GM21515 (cell line): Measurements from ENCODE around the gene PAPOLG.
"Not testable (repeated sequence)": the region's sequence is repeated elsewhere in the genome, so short reads cannot be mapped to it uniquely, and the experiment has no call there.

Experiments
- ATAC-seq: cut with Tn5 transposase; IDR thresholded peaks from one replicate; pipeline ENCODE4 v1.9.1; 2021; ENCODE audit not compliant: unreplicated experiment

The PAPOLG gene

DNA sequence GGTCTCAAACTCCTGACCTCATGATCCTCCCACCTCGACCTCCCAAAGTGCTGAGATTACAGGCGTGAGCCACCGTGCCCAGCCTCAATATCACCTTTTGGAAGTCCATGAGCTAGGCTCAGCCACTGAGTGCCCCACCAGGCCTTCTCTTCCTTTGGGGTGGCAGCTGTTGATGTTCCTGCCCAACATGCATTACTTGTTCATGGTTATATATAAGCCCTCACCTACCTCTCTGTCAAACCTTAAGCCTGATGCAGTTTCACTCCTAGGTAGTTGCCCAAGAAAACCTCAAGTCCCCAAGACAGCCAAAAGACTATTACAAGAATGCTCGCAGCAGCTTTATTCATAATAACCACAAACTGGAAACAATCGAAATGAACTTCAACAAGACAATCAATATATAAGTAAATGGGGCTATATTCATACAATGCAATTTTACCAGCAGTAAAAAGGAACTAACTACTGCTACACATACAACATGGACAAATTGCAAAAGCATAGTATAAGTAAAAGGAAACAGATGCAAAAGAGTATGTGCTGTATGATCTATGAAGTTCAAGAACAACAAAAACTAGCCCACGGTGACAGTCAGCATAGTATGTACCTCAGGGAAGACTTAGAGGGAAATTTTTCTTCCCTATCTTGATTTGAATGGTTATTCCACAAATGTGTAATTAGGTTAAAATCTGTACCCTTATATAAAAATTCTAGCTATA, 65.7 kb downstream of the PAPOLG start:
- no peak for ATAC-seq

- no peak for ATAC-seq
Measured at GRCh38 chr2:60822987-60823386, 66.9 kb downstream of the PAPOLG start.

- ATAC-seq: no peak
Measured at GRCh38 chr2:60823694-60824305, 67.7 kb downstream of the PAPOLG start.

- ATAC-seq: no peak
Measured at GRCh38 chr2:60825666-60826065, 69.6 kb downstream of the PAPOLG start.

DNA sequence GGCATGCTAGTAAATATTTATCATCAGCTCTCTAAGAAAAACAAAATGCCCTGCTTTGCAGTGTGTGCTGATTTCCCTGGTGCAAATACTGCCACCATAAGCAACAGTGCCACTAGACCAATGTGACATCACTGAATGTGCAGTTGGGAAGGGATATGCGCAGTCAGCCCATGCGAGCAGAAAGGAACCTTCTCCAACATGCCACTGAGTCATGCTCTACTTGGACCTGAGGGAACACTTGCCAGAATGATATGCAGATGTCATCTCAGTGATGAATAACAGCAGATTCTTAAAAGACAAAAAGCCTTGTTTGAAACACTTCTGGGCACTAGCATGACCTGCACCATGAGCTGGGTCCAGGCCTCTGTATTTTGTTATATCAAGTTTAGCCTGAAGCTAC, 70.0 kb downstream of the PAPOLG start:
- ATAC-seq: no peak

GRCh38 chr2:60826860-60827259, 70.8 kb downstream of the PAPOLG start:
- not testable (repeated sequence) for ATAC-seq

GRCh38 chr2:60827369-60827768, 71.3 kb downstream of the PAPOLG start:
- ATAC-seq: no peak

DNA sequence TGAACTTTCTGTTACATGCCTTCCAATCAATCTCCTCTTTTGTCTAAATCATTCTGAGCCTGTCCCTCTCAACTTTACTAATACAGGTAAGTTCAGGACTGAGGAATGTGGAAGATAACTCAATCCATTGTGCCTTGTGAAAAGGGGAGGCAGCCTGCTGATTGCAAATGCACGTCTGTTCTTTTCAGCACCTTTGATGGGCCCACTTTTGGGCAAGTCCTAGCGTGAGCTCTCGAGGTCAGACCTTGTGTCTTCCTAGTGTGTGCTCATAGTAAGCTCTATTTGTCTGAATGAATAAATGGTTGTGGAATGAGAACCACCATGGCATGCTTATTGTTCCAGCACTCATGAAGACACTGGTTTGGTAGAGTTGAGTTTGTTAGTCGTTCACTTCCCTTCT, 74.9 kb downstream of the PAPOLG start:
- no peak for ATAC-seq

- ATAC-seq: no peak
Measured at GRCh38 chr2:60831921-60832320, 75.9 kb downstream of the PAPOLG start.

- ATAC-seq: no peak
Measured at GRCh38 chr2:60832621-60833020, 76.6 kb downstream of the PAPOLG start.

DNA sequence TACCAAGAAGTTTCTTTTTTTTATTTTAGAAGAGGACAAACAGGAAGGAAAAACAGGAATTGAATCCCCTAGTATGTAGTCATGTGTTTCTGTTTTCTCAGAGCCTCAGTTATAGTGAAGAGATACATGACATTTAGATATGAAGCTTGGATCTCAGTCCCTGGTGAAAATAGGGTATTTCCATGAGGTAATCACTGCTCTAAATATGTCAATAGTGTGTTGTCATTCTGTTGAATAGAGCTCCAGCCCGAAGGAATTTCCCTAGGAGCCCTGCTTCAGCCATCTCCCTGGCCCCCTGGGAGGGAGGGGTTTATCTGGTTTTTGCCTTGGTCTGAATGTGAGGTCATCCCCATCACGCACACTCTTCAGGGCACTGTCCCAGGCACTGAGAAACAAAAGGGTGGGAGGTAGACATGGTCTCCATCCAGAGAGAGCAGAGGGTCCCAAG, 78.2 kb downstream of the PAPOLG start:
- ATAC-seq: no peak

DNA sequence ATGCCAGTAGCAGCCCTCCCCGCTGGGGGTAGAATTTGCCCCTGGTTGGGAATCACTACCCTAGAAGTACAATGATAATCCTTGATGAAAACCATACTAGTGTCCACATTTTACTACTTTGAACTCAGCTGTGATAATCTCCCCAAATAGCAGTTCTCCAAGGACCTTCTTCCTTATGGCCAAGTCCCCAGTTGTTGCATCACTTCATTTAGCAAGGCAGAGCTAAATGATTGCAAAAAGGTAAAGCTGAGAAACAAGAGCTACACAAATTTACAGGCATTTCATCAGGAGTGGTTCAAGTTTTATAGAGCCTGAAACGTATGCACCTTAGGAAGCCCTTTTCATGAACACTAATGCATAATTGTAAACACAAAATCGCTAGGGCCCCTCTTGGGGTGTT, 80.4 kb downstream of the PAPOLG start:
- ATAC-seq: no peak

GRCh38 chr2:60837123-60837522, 81.1 kb downstream of the PAPOLG start:
- peak; percentile 28 for ATAC-seq

GRCh38 chr2:60838481-60838880, 82.4 kb downstream of the PAPOLG start:
- ATAC-seq: no peak

DNA sequence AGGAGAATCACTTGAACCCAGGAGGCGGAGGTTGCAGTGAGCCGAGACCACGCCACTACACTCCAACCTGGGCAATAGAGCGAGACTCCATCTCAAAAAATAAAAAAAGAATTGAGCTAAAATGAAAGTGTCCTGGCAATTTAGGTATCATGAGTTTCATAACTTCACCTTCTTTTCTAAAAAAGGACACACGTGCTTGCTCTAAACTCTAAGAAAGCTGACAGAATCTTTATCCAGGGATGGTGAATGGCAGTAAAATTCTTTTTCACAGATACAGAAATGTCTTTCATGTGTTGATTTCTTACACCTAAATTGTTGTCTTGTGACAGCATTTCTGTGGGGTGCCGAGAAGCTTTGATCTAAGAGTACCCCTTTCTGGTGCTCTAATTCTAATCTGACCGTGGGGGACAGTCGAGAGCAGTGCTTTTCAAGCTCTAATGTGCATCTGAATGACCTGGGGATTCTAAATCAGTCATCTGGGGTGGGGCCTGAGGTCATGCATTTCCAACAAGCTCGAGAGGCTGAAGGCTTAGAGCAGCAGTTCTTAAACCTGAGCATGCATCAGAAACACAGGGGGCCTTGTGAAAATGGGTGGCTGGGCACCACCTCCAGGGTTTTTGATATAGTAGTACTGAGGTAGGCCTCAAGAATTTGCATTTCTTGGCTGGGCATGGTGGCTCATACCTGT, 83.2 kb downstream of the PAPOLG start:
- ATAC-seq: peak; percentile 43

GRCh38 chr2:60840880-60841279, 84.8 kb downstream of the PAPOLG start:
- peak; percentile 54 for ATAC-seq

DNA sequence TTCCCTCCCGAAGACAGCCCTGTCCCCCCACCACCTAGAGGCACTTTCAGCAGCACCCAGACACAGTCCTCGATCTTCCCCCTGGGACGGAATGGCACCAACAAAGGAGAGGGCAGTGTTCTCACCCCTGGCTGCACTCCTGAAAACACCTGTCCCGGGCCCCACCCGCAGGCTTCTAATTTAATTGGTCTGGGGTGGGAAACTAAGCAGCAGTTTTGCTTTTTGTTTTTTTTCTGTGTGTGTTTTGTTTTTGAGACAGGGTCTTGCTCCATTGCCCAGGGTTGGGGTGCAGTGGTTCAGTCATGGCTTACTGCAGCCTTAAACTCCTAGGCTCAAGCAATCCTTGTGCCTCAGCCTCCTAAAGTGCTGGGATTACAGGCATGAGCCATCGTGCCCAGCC, 86.9 kb downstream of the PAPOLG start:
- ATAC-seq: no peak

- no peak for ATAC-seq
Measured at GRCh38 chr2:60844105-60844504, 88.0 kb downstream of the PAPOLG start.

- no peak for ATAC-seq
Measured at GRCh38 chr2:60847854-60848253, 91.8 kb downstream of the PAPOLG start.
